Endothelial cell of umbilical vein (primary cell): Measurements from ENCODE around the gene KCNMA1. TPM values are rescaled to one million over a fixed set of nuclear protein-coding genes. Genes with fewer than 3 reads are reported as not detected.

ENCODE experiments used
- BruUV-seq: library from RNA; stranded (reverse); fragments of 400-500 nt; replicated peaks from 2 replicates; lab custom pipeline; 2021; lab: Mats Ljungman, UMichigan
- CTCF ChIA-PET: fragments of 300-600, 350-600 bp; sonication (Branson Sonifier 250); formaldehyde crosslinking; loops from one replicate; lab custom pipeline; 2021; ENCODE audit warnings: antibody characterized with exemption, inconsistent platforms; lab: Charles Lee
- POLR2A ChIA-PET: fragments of 300-600, 350-600 bp; sonication (Branson Sonifier 250); formaldehyde crosslinking; loops from one replicate; lab custom pipeline; 2021; ENCODE audit warnings: antibody characterized with exemption, inconsistent platforms; lab: Charles Lee
- DNase-seq: peaks from one replicate; pipeline ENCODE4 v3.0.0-alpha.2; 2011; ENCODE audit warnings: low read depth, low spot score
- FAIRE-seq: peaks from 2 replicates; lab custom pipeline; 2011; peaks lifted over from hg19 to GRCh38; lab: Jason Lieb, UNC
- H2AFZ ChIP-seq: 2 replicates; pipeline ENCODE4 v1.6.0; 2012; ENCODE audit warnings: low read depth, low read length, control low read depth, inconsistent platforms
- H3K27ac ChIP-seq: 2 replicates; pipeline ENCODE4 v1.5.1; 2011; ENCODE audit warnings: low read depth, mild to moderate bottlenecking, control low read depth, low read length, moderate library complexity; ENCODE audit not compliant: insufficient read depth
- H3K27me3 ChIP-seq, 2 experiments: 2 replicates each; pipeline versions ENCODE4 v1.6.0 to v1.6.1; 2011; ENCODE audit warnings: low read length in 2 of 2, mixed read lengths in 1 of 2; ENCODE audit not compliant: control insufficient read depth in 2 of 2, insufficient read depth in 2 of 2
- H3K36me3 ChIP-seq, 2 experiments: 2 replicates in 1 of 2; 3 replicates in 1 of 2; pipeline ENCODE4 v1.5.1; 2011; ENCODE audit warnings: low read length in 2 of 2, mild to moderate bottlenecking in 1 of 2, moderate library complexity in 1 of 2; ENCODE audit not compliant: control insufficient read depth in 2 of 2, insufficient read depth in 2 of 2; ENCODE audit errors: extremely low read depth in 1 of 2
- H3K4me1 ChIP-seq: 3 replicates; pipeline ENCODE4 v1.5.1; 2011; ENCODE audit warnings: mild to moderate bottlenecking, low read length; ENCODE audit not compliant: control insufficient read depth, insufficient read depth; ENCODE audit errors: extremely low read depth
- H3K4me2 ChIP-seq: 2 replicates; pipeline ENCODE4 v1.6.1; 2011; ENCODE audit warnings: low read length, control low read depth, mixed read lengths; ENCODE audit not compliant: insufficient read depth
- H3K4me3 ChIP-seq, 3 experiments: fragments of 200-600 bp in 1 of 3; sonication (generic), shearing (Covaris generic) in 1 of 3; replicated peaks in 1 of 3; 2 replicates each; pipeline ENCODE4 v1.5.1; 2011 to 2016; ENCODE audit warnings: control low read depth in 3 of 3, low read length in 3 of 3, mild to moderate bottlenecking in 2 of 3, inconsistent platforms in 1 of 3, low read depth in 1 of 3, moderate library complexity in 1 of 3; ENCODE audit not compliant: insufficient read depth in 1 of 3
- H3K79me2 ChIP-seq: 2 replicates; pipeline ENCODE4 v1.6.0; 2012; ENCODE audit warnings: low read length, inconsistent platforms; ENCODE audit not compliant: control insufficient read depth, insufficient read depth
- H3K9ac ChIP-seq: replicated peaks from 2 replicates; pipeline ENCODE3; 2011; ENCODE audit warnings: low read length, control low read depth; ENCODE audit not compliant: insufficient read depth; ENCODE audit errors: extremely low read depth
- H3K9me1 ChIP-seq: replicated peaks from 3 replicates; pipeline ENCODE4 v1.6.0; 2011; ENCODE audit warnings: mild to moderate bottlenecking, low read length; ENCODE audit not compliant: control insufficient read depth, insufficient read depth; ENCODE audit errors: extremely low read depth
- H3K9me3 ChIP-seq: replicated peaks from 2 replicates; pipeline ENCODE4 v1.5.1; 2012; ENCODE audit warnings: low read length, inconsistent platforms; ENCODE audit not compliant: control insufficient read depth, insufficient read depth
- H4K20me1 ChIP-seq: replicated peaks from 2 replicates; pipeline ENCODE3; 2011; ENCODE audit warnings: mild to moderate bottlenecking, low read length; ENCODE audit not compliant: control insufficient read depth, insufficient read depth; ENCODE audit errors: extremely low read depth
- POLR2A ChIP-seq: IDR thresholded peaks from 2 replicates; pipeline ENCODE4 v1.6.1; 2012; ENCODE audit warnings: low read depth, mild to moderate bottlenecking, control low read depth, low read length
- dilution Hi-C: fragments of 300-500 bp; cut with MboI; formaldehyde crosslinking; loops from one replicate; pipeline ENCODE4 v1.15.0; 2019; ENCODE audit warnings: low sequenced_read_pairs; ENCODE audit not compliant: extremely low pct_ligation_motif_present
- intact Hi-C: fragments of 100-400 bp; cut with micrococcal nuclease; formaldehyde crosslinking; loops from one replicate; pipeline ENCODE4 v1.10.0; 2022
- polyA plus RNA-seq, 4 experiments: library from polyadenylated mRNA; depleted of rRNA in 3 of 4; stranded (reverse) in 3 of 4; unstranded in 1 of 4; fragments of >200 nt; gene quantifications; 2 replicates each; pipeline versions ENCODE4 v1.2.1 to v1.2.3, GENCODE V29; 2011 to 2012; ENCODE audit warnings: missing spikeins in 1 of 4
- total RNA-seq: library from RNA; stranded (reverse); gene quantifications from 2 replicates; pipeline ENCODE4 v1.2.3, GENCODE V29; 2021

The KCNMA1 gene
- total and polyA plus RNA-seq, 2 donors (not counting 3 experiments of a cell fraction or from before 2014, with no cell fraction given), result 0.10 to 0.82 TPM

- CTCF ChIA-PET, result interaction anchor here (1.5 kb wide), 1 partner anchor 458 kb away, joined by 3 read pairs; no protein-coding TSS in a partner anchor
Observed at GRCh38 chr10:77299320-77299719, 338.3 kb downstream of the KCNMA1 start.

DNA sequence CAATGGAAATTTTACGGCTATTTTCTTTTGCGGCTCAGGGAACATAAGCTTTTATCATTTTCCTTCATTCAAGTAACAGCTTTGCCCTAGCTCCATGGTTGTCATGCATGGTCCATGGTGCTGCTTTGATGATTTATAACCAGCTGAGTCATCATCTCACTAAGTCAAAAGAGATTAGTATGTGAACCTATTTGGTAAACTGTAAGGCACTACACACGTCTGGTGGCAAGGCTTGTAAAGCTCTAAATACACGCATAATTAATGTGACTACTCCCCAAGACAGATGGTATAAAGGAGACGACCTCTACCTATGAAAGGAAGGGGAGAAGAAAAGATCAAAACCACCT is 340.2 kb downstream of the KCNMA1 start:
- Histone ChIP-seq H3K36me3 (no peaks in the 10 kb centered on the region), H3K79me2 (no peaks in the 10 kb centered on the region), H3K9me1 (no peaks in the 10 kb centered on the region), H3K4me2 (no peak overlapping the region), H3K27ac (no peak overlapping the region), H3K4me1 (no peaks in the 10 kb centered on the region), H3K9ac (no peak overlapping the region), H3K27me3 (peaks cover 0 to under 1% of the 10 kb centered on the region in 2 experiments), H3K4me3 (no peak overlapping the region), H4K20me1 (no peaks in the 10 kb centered on the region), H3K9me3 (no peaks in the 10 kb centered on the region), H2AFZ (no peak overlapping the region)
- dilution Hi-C loops (no loop called here), intact Hi-C loops (loop anchor here (1.0 kb wide), 1 partner anchor 344 kb away; no protein-coding TSS in a partner anchor)
- no TSS peak for BruUV-seq
- FAIRE-seq (no peak), DNase-seq (no peak)
- CTCF ChIA-PET, result interaction anchor here (0.6 to 1.5 kb wide), 5 partner anchors 9 to 459 kb away, joined by 3 to 4 read pairs (median 3); no protein-coding TSS in a partner anchor
- POLR2A ChIA-PET, result no interaction called here
- no peak for TF ChIP-seq POLR2A

More at GRCh38 chr10:77299320-77299719, 338.3 kb downstream of the KCNMA1 start:
- intact Hi-C loops, result no loop called here
- no peak overlapping the region for H3K4me2 ChIP-seq
- no TSS peak for BruUV-seq
- no peak overlapping the region for H3K27ac ChIP-seq
- no peaks in the 10 kb centered on the region for H3K79me2 ChIP-seq
- H3K9me1 ChIP-seq, result no peaks in the 10 kb centered on the region
- FAIRE-seq (no peak), DNase-seq (no peak)
- H3K4me3 ChIP-seq, result no peak overlapping the region
- dilution Hi-C loops, result no loop called here
- no peaks in the 10 kb centered on the region for H3K27me3 ChIP-seq
- H3K9me3 ChIP-seq, result no peaks in the 10 kb centered on the region
- H2AFZ ChIP-seq, result no peak overlapping the region
- no peak overlapping the region for H3K9ac ChIP-seq
- POLR2A ChIA-PET, result no interaction called here
- no peaks in the 10 kb centered on the region for H4K20me1 ChIP-seq
- H3K36me3 ChIP-seq, result no peaks in the 10 kb centered on the region
- no peak for TF ChIP-seq POLR2A
- H3K4me1 ChIP-seq, result no peaks in the 10 kb centered on the region
